NT2/D1 (cell line): ENCODE results near the gene VAPA.

Experiments
- YY1 ChIP-seq: IDR thresholded peaks from 2 replicates; pipeline ENCODE4 v1.6.1; 2011; ENCODE audit not compliant: insufficient read length, insufficient read depth
- ZNF274 ChIP-seq: IDR thresholded peaks from 2 replicates; pipeline ENCODE4 v1.6.1; 2011; ENCODE audit warnings: mild to moderate bottlenecking, low read depth, low read length

GRCh38 chr18:9874728-9875127 lies 39.1 kb upstream of the VAPA start:
- TF ChIP-seq YY1 (no peak), ZNF274 (no peak)
